H1 (cell line): ENCODE data around the gene ANAPC2. TPM values are rescaled to one million over a fixed set of nuclear protein-coding genes. Genes with fewer than 3 reads are reported as not detected.

ENCODE experiments used
- CTCF ChIA-PET: fragments of 300-600 bp; sonication (Branson Sonifier 250); formaldehyde crosslinking; loops from one replicate; lab custom pipeline; 2021; ENCODE audit not compliant: partially characterized antibody; lab: Charles Lee
- POLR2A ChIA-PET: fragments of 300-600 bp; sonication (Branson Sonifier 250); formaldehyde crosslinking; loops from one replicate; lab custom pipeline; 2021; ENCODE audit warnings: inconsistent platforms; ENCODE audit not compliant: partially characterized antibody; lab: Charles Lee
- DNase-seq, 2 experiments: peaks; one replicate each; pipeline versions ENCODE4 v3.0.0 to v3.0.0-alpha.2; 2010 to 2022; ENCODE audit warnings: low spot score in 2 of 2, low read depth in 1 of 2, mixed read lengths in 1 of 2
- FAIRE-seq: peaks from 2 replicates; lab custom pipeline; 2011; peaks lifted over from hg19 to GRCh38; lab: Jason Lieb, UNC
- H2AFZ ChIP-seq: 2 replicates; pipeline ENCODE4 v1.8.1; 2012; ENCODE audit warnings: low read length, inconsistent platforms
- H2AK5ac ChIP-seq: 2 replicates; pipeline ENCODE4 v1.6.1; 2013; ENCODE audit warnings: low read depth, low read length
- H2BK120ac ChIP-seq: replicated peaks from 2 replicates; pipeline ENCODE3; 2013; ENCODE audit warnings: low read depth, low read length, inconsistent platforms
- H2BK12ac ChIP-seq: 2 replicates; pipeline ENCODE4 v1.6.1; 2013; ENCODE audit warnings: low read depth, low read length
- H2BK15ac ChIP-seq: 2 replicates; pipeline ENCODE4 v1.6.1; 2013; ENCODE audit warnings: low read length
- H2BK20ac ChIP-seq: 2 replicates; pipeline ENCODE4 v1.6.1; 2013; ENCODE audit warnings: low read length
- H2BK5ac ChIP-seq: 2 replicates; pipeline ENCODE4 v1.6.1; 2013; ENCODE audit warnings: low read depth, low read length
- H3K14ac ChIP-seq: 2 replicates; pipeline ENCODE4 v1.6.1; 2013; ENCODE audit warnings: inconsistent platforms; ENCODE audit not compliant: insufficient read length
- H3K18ac ChIP-seq: 2 replicates; pipeline ENCODE4 v1.6.1; 2013; ENCODE audit warnings: low read length; ENCODE audit errors: extremely low read depth
- H3K23ac ChIP-seq: 2 replicates; pipeline ENCODE4 v1.6.1; 2013; ENCODE audit warnings: inconsistent platforms; ENCODE audit not compliant: insufficient read length
- H3K23me2 ChIP-seq: 2 replicates; pipeline ENCODE4 v1.6.1; 2013; ENCODE audit warnings: low read depth, low read length
- H3K27ac ChIP-seq: 2 replicates; pipeline ENCODE4 v1.6.1; 2011; ENCODE audit warnings: low read depth, low read length, inconsistent platforms
- H3K27me3 ChIP-seq, 4 experiments: replicated peaks in 1 of 4; 1 replicate in 1 of 4; 2 replicates in 3 of 4; pipeline versions ENCODE4 v1.6.1 to v1.8.1; 2011 to 2013; ENCODE audit warnings: low read length in 3 of 4, mild to moderate bottlenecking in 3 of 4, inconsistent platforms in 2 of 4, mixed read lengths in 2 of 4, moderate library complexity in 1 of 4; ENCODE audit not compliant: control insufficient read depth in 3 of 4, insufficient read depth in 3 of 4; ENCODE audit errors: extremely low read depth in 1 of 4
- H3K36me3 ChIP-seq, 4 experiments: 2 replicates each; pipeline versions ENCODE4 v1.6.1 to v1.8.1; 2011 to 2013; ENCODE audit warnings: mild to moderate bottlenecking in 4 of 4, low read length in 3 of 4, moderate library complexity in 2 of 4, control low read depth in 1 of 4, inconsistent platforms in 1 of 4; ENCODE audit not compliant: insufficient read depth in 4 of 4, control insufficient read depth in 2 of 4
- H3K4ac ChIP-seq: replicated peaks from 2 replicates; pipeline ENCODE3; 2013; ENCODE audit warnings: low read length, low read depth, mixed read lengths, inconsistent platforms; ENCODE audit not compliant: insufficient read length
- H3K4me1 ChIP-seq, 4 experiments: replicated peaks in 1 of 4; 1 replicate in 1 of 4; 2 replicates in 3 of 4; pipeline versions ENCODE4 v1.6.1 to v1.8.1; 2011 to 2013; ENCODE audit warnings: low read length in 3 of 4, inconsistent platforms in 2 of 4, mixed read lengths in 1 of 4; ENCODE audit not compliant: insufficient read depth in 4 of 4, control insufficient read depth in 3 of 4
- H3K4me2 ChIP-seq, 2 experiments: 2 replicates each; pipeline versions ENCODE4 v1.6.1 to v1.8.1; 2011 to 2013; ENCODE audit warnings: low read depth in 2 of 2, low read length in 2 of 2, control low read depth in 1 of 2, inconsistent platforms in 1 of 2, mild to moderate bottlenecking in 1 of 2; ENCODE audit not compliant: insufficient read depth in 1 of 2
- H3K4me3 ChIP-seq, 4 experiments: fragments of 200-600, 300-600 bp in 1 of 4; sonication (generic), shearing (Covaris generic), sonication (Bioruptor Twin) in 1 of 4; 2 replicates each; pipeline versions ENCODE4 v1.5.1 to v1.8.1; 2011 to 2016; ENCODE audit warnings: low read length in 4 of 4, low read depth in 3 of 4, control low read depth in 2 of 4, inconsistent platforms in 2 of 4, mild to moderate bottlenecking in 2 of 4, mixed read lengths in 1 of 4, moderate library complexity in 1 of 4; ENCODE audit not compliant: insufficient read depth in 2 of 4; ENCODE audit errors: extremely low read depth in 1 of 4
- H3K56ac ChIP-seq: replicated peaks from 2 replicates; pipeline ENCODE3; 2013; ENCODE audit warnings: low read depth, mild to moderate bottlenecking, mixed read lengths, low read length, inconsistent platforms; ENCODE audit not compliant: insufficient read length
- H3K79me1 ChIP-seq: 2 replicates; pipeline ENCODE4 v1.6.1; 2013; ENCODE audit warnings: low read depth, low read length, control low read depth
- H3K79me2 ChIP-seq, 2 experiments: 2 replicates each; pipeline versions ENCODE4 v1.6.1 to v1.8.1; 2012 to 2013; ENCODE audit warnings: low read length in 2 of 2, mild to moderate bottlenecking in 2 of 2, inconsistent platforms in 1 of 2; ENCODE audit not compliant: insufficient read depth in 2 of 2, control insufficient read depth in 1 of 2
- H3K9ac ChIP-seq, 4 experiments: replicated peaks in 1 of 4; 1 replicate in 1 of 4; 2 replicates in 3 of 4; pipeline versions ENCODE4 v1.6.1 to v1.8.1; 2011 to 2013; ENCODE audit warnings: low read depth in 3 of 4, low read length in 3 of 4, control low read depth in 2 of 4, mild to moderate bottlenecking in 2 of 4, moderate library complexity in 2 of 4, inconsistent platforms in 1 of 4; ENCODE audit errors: extremely low read depth in 1 of 4
- H3K9me3 ChIP-seq, 2 experiments: 2 replicates each; pipeline versions ENCODE4 v1.6.1 to v1.8.1; 2012 to 2013; ENCODE audit warnings: mild to moderate bottlenecking in 2 of 2, moderate library complexity in 2 of 2, control low read depth in 1 of 2, inconsistent platforms in 1 of 2, low read depth in 1 of 2, low read length in 1 of 2, mixed read lengths in 1 of 2; ENCODE audit not compliant: insufficient read depth in 2 of 2
- H4K20me1 ChIP-seq, 2 experiments: replicated peaks in 1 of 2; 2 replicates each; pipeline versions ENCODE3 to v1.8.1; 2011 to 2013; ENCODE audit warnings: inconsistent platforms in 2 of 2, low read length in 2 of 2, mild to moderate bottlenecking in 1 of 2; ENCODE audit not compliant: insufficient read depth in 2 of 2, control insufficient read depth in 1 of 2
- H4K5ac ChIP-seq: 2 replicates; pipeline ENCODE4 v1.6.1; 2013; ENCODE audit warnings: low read length, low read depth, mixed read lengths, inconsistent platforms; ENCODE audit not compliant: insufficient read length
- H4K8ac ChIP-seq: 2 replicates; pipeline ENCODE4 v1.8.0; 2013; ENCODE audit warnings: mild to moderate bottlenecking, moderate library complexity, low read length, inconsistent platforms; ENCODE audit not compliant: insufficient read depth; ENCODE audit errors: extremely low read depth
- H4K91ac ChIP-seq: replicated peaks from 2 replicates; pipeline ENCODE3; 2013; ENCODE audit warnings: low read length, mixed read lengths, inconsistent platforms; ENCODE audit not compliant: insufficient read length
- BCL11A ChIP-seq, 2 experiments: IDR thresholded peaks; one replicate each; pipeline ENCODE4 v1.6.1; 2011; ENCODE audit warnings: low read depth in 2 of 2, low read length in 2 of 2, mild to moderate bottlenecking in 2 of 2
- GTF2F1 ChIP-seq: IDR thresholded peaks from 2 replicates; pipeline ENCODE4 v1.6.1; 2012; ENCODE audit warnings: low read depth, low read length, improper control_type of control experiment, borderline replicate concordance
- HDAC2 ChIP-seq, 2 experiments: fragments of 300-600 bp in 1 of 2; sonication (generic) in 1 of 2; IDR thresholded peaks; 2 replicates each; pipeline ENCODE4 v1.6.1; 2011 to 2012; ENCODE audit warnings: low read depth in 2 of 2, low read length in 2 of 2, mild to moderate bottlenecking in 2 of 2, moderate library complexity in 2 of 2, borderline replicate concordance in 1 of 2, inconsistent platforms in 1 of 2
- POLR2AphosphoS5 ChIP-seq: IDR thresholded peaks from 2 replicates; pipeline ENCODE4 v1.6.1; 2011; ENCODE audit warnings: low read depth, low read length
- RAD21 ChIP-seq, 2 experiments: IDR thresholded peaks in 1 of 2; conservative IDR thresholded peaks in 1 of 2; 2 replicates each; pipeline ENCODE4 v1.6.1; 2011; ENCODE audit warnings: low read depth in 2 of 2, low read length in 2 of 2, improper control_type of control experiment in 1 of 2, inconsistent platforms in 1 of 2, mild to moderate bottlenecking in 1 of 2, moderate library complexity in 1 of 2
- RFX5 ChIP-seq: IDR thresholded peaks from 2 replicates; pipeline ENCODE4 v1.6.1; 2011; ENCODE audit warnings: low read depth, low read length, improper control_type of control experiment, borderline replicate concordance
- RXRA ChIP-seq: IDR thresholded peaks from 2 replicates; pipeline ENCODE4 v1.6.1; 2011; ENCODE audit warnings: low read depth, mild to moderate bottlenecking, low read length, moderate library complexity; ENCODE audit not compliant: insufficient read depth
- TBP ChIP-seq: IDR thresholded peaks from 2 replicates; pipeline ENCODE4 v1.6.1; 2011; ENCODE audit warnings: low read depth, low read length, improper control_type of control experiment
- TCF12 ChIP-seq: IDR thresholded peaks from 2 replicates; pipeline ENCODE4 v1.6.1; 2011; ENCODE audit warnings: low read depth, mild to moderate bottlenecking, low read length
- WGBS, 2 experiments: shearing (Covaris generic) in 1 of 2; methylation state at CpG; one replicate each; pipeline versions ENCODE4 v1.1.6 to v1.1.7; 2013 to 2015; ENCODE audit warnings: low lambda C conversion rate in 2 of 2, mixed read lengths in 2 of 2, inconsistent platforms in 1 of 2, low coverage in 1 of 2, missing lambda C conversion rate in 1 of 2; ENCODE audit not compliant: insufficient replicate concordance in 2 of 2, insufficient coverage in 1 of 2, insufficient read length in 1 of 2; ENCODE audit errors: extremely low coverage in 1 of 2, missing lambda C conversion rate in 1 of 2; 5-methylcytosine and 5-hydroxymethylcytosine counted together
- polyA plus RNA-seq, 7 experiments: library from polyadenylated mRNA; depleted of rRNA in 3 of 7; stranded (reverse) in 5 of 7; unstranded in 2 of 7; fragments of >200 nt in 5 of 7; fragments of 200-250 nt in 2 of 7; gene quantifications; 1 replicate in 5 of 7; 2 replicates in 1 of 7; 4 replicates in 1 of 7; pipeline versions ENCODE4 v1.2.1 to v1.2.3, GENCODE V29; 2011 to 2013; ENCODE audit warnings: missing spikeins in 2 of 7, mixed read lengths in 2 of 7
- total RNA-seq: library from RNA; stranded (reverse); fragmentation: NEBNext Ultra II Directional; extraction: Animal tissue kit (Norgen Biotek cat#: 25700); gene quantifications from 2 replicates; pipeline ENCODE4 v1.2.1, GENCODE V29; 2021

The ANAPC2 gene
- total and polyA plus RNA-seq, 2 of the 8 experiments (the other 6 are each of a cell fraction or from before 2014, with no cell fraction given): 30.2 to 37.7 TPM

GRCh38 chr9:137231372-137232039, 43.1 kb upstream of the ANAPC2 start:
- Histone ChIP-seq H3K4me2 (no peak overlapping the region), H3K36me3 (no peaks in the 10 kb centered on the region), H3K23me2 (no peaks in the 10 kb centered on the region), H3K9me3 (no peaks in the 10 kb centered on the region), H3K79me2 (no peaks in the 10 kb centered on the region), H2BK120ac (no peak overlapping the region), H2AFZ (no peak overlapping the region), H3K4ac (no peak overlapping the region), H4K20me1 (peaks cover 0 to 1% of the 10 kb centered on the region in 2 experiments), H2BK12ac (no peak overlapping the region), H3K27ac (no peak overlapping the region), H4K8ac (peak overlapping the region; percentile 71), H2BK20ac (no peak overlapping the region), H2BK5ac (no peak overlapping the region), H2BK15ac (no peak overlapping the region), H3K9ac (no peak overlapping the region), H3K27me3 (no peaks in the 10 kb centered on the region; a peak in 1 of 7 replicates), H3K18ac (no peak overlapping the region), H3K79me1 (no peaks in the 10 kb centered on the region), H3K23ac (no peak overlapping the region), H4K5ac (no peak overlapping the region), H3K4me3 (no peak overlapping the region), H3K56ac (no peak overlapping the region), H2AK5ac (no peak overlapping the region), H3K4me1 (peaks cover 0 to 16% (median 4%) of the 10 kb centered on the region in 4 experiments; a peak in 5 of 7 replicates), H3K14ac (no peak overlapping the region), H4K91ac (no peak overlapping the region)
- FAIRE-seq (no peak), DNase-seq (no peak)
- 87% methylated on average over 17 of the region's 23 CpGs; no CpG with 5 or more reads in 1 of the 2 experiments for WGBS, 2 experiments
- CTCF ChIA-PET: interaction anchor here (0.8 to 20.2 kb wide), 5 partner anchors 11 to 202 kb away, joined by 3 to 204 read pairs (median 5); partner anchors contain the start of genes ANAPC2 and SSNA1
- no peak for TF ChIP-seq RFX5
- TF ChIP-seq POLR2AphosphoS5: no peak
- no peak for TF ChIP-seq GTF2F1
- TF ChIP-seq RAD21 (IDR thresholded peaks at IDR 0.05 in 1 of 2, conservative IDR thresholded peaks at IDR 0.05 in 1 of 2; ENCODE audit: low read depth in 2 of 2, low read length in 2 of 2): no peak
- no peak for TF ChIP-seq RXRA
- TF ChIP-seq TCF12: no peak
- no peak for TF ChIP-seq HDAC2 (IDR thresholded peaks at IDR 0.05; ENCODE audit: borderline replicate concordance in 1 of 2, low read depth in 2 of 2, low read length in 2 of 2)
- TF ChIP-seq TBP: no peak
- TF ChIP-seq BCL11A (IDR thresholded peaks at IDR 0.05; ENCODE audit: low read depth in 2 of 2, low read length in 2 of 2): no peak
- POLR2A ChIA-PET: interaction anchor here (0.7 to 69.9 kb wide), 4 partner anchors 9 to 25 kb away, joined by 3 to 1462 read pairs (median 5); partner anchors contain the start of genes NELFB, STPG3, TOR4A and TUBB4B
